ENCODE measurements around the gene NLE1. TPM values are rescaled to one million over a fixed set of nuclear protein-coding genes. Genes with fewer than 3 reads are reported as not detected.

Gene NLE1
- total RNA-seq, 1 experiment from 2014 or later, result 35.5 TPM

DNA sequence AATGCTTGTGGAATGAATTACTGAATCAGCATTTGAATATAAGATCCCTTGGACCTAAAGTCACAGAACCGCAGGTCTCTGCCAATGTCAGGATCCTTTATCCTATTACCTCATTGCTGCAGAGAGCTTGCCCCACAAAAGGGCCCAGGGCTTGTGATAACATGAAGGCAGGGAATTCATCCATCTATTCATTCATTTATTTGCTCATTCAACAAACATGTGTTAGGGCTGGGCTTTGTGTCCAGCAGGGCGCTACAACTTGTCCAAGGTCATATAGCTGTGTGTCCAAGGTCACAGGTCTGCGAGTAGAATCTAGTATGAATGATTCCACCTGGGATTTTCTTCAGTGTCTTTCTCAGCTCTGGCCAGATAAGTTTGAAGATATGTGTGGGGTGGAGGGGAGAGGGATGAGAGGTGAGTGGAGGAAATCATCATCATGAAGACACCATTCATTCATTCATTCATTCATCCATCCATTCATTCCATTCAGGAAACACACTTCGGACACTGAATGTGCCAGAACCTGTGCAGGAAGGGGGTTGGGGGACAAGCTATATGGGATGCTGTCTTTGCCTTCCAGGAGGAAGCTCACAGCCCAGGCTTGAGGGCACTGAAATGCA is 4.2 kb upstream of the NLE1 start:
- TF ChIP-seq POLR2AphosphoS5 (IDR thresholded peaks at IDR 0.05; ENCODE audit: low read depth, low read length) (no peak), SIN3A (IDR thresholded peaks at IDR 0.05; ENCODE audit: borderline replicate concordance, insufficient read depth, low read depth, low read length) (no peak), TCF7L2 (IDR thresholded peaks at IDR 0.05; ENCODE audit: low read depth, low read length) (no peak)
- TF ChIP-seq, protein P1, sequence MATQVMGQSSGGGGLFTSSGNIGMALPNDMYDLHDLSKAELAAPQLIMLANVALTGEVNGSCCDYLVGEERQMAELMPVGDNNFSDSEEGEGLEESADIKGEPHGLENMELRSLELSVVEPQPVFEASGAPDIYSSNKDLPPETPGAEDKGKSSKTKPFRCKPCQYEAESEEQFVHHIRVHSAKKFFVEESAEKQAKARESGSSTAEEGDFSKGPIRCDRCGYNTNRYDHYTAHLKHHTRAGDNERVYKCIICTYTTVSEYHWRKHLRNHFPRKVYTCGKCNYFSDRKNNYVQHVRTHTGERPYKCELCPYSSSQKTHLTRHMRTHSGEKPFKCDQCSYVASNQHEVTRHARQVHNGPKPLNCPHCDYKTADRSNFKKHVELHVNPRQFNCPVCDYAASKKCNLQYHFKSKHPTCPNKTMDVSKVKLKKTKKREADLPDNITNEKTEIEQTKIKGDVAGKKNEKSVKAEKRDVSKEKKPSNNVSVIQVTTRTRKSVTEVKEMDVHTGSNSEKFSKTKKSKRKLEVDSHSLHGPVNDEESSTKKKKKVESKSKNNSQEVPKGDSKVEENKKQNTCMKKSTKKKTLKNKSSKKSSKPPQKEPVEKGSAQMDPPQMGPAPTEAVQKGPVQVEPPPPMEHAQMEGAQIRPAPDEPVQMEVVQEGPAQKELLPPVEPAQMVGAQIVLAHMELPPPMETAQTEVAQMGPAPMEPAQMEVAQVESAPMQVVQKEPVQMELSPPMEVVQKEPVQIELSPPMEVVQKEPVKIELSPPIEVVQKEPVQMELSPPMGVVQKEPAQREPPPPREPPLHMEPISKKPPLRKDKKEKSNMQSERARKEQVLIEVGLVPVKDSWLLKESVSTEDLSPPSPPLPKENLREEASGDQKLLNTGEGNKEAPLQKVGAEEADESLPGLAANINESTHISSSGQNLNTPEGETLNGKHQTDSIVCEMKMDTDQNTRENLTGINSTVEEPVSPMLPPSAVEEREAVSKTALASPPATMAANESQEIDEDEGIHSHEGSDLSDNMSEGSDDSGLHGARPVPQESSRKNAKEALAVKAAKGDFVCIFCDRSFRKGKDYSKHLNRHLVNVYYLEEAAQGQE (IDR thresholded peaks at IDR 0.05; ENCODE audit: insufficient read depth in 1 of 2, low read depth in 2 of 2, low read length in 1 of 2), result no peak
- TF ChIP-seq, protein P2, sequence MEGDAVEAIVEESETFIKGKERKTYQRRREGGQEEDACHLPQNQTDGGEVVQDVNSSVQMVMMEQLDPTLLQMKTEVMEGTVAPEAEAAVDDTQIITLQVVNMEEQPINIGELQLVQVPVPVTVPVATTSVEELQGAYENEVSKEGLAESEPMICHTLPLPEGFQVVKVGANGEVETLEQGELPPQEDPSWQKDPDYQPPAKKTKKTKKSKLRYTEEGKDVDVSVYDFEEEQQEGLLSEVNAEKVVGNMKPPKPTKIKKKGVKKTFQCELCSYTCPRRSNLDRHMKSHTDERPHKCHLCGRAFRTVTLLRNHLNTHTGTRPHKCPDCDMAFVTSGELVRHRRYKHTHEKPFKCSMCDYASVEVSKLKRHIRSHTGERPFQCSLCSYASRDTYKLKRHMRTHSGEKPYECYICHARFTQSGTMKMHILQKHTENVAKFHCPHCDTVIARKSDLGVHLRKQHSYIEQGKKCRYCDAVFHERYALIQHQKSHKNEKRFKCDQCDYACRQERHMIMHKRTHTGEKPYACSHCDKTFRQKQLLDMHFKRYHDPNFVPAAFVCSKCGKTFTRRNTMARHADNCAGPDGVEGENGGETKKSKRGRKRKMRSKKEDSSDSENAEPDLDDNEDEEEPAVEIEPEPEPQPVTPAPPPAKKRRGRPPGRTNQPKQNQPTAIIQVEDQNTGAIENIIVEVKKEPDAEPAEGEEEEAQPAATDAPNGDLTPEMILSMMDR (IDR thresholded peaks at IDR 0.05), result no peak
- ATAC-seq (no peak), DNase-seq (ENCODE audit: low read depth, low spot score) (no peak)
- H3K27me3 ChIP-seq (ENCODE audit: control insufficient read depth, insufficient read depth, low read length), result no peaks in the 10 kb centered on the region
- in situ Hi-C loops (cut with HindIII; ENCODE audit: low pct_unique_long_range_greater_than_20kb, low sequenced_read_pairs) (no loop called here), intact Hi-C loops (cut with micrococcal nuclease; ENCODE audit: unreplicated experiment) (no loop called here)
- H3K9me3 ChIP-seq (ENCODE audit: control insufficient read depth, insufficient read depth, low read depth, low read length), result no peaks in the 10 kb centered on the region
- no peak overlapping the region for H3K27ac ChIP-seq (ENCODE audit: low read length)
- no peaks in the 10 kb centered on the region for H3K4me1 ChIP-seq (ENCODE audit: control insufficient read depth, insufficient read depth, low read length)
- BruUV-seq (replicated peaks), result no TSS peak
- POLR2A ChIA-PET, result no interaction called here
- H3K36me3 ChIP-seq (ENCODE audit: control insufficient read depth, insufficient read depth, low read length), result no peaks in the 10 kb centered on the region
- no peak overlapping the region for H3K4me3 ChIP-seq (ENCODE audit: low read depth in 2 of 2, low read length in 2 of 2)
- CTCF ChIA-PET, result no interaction called here

DNA sequence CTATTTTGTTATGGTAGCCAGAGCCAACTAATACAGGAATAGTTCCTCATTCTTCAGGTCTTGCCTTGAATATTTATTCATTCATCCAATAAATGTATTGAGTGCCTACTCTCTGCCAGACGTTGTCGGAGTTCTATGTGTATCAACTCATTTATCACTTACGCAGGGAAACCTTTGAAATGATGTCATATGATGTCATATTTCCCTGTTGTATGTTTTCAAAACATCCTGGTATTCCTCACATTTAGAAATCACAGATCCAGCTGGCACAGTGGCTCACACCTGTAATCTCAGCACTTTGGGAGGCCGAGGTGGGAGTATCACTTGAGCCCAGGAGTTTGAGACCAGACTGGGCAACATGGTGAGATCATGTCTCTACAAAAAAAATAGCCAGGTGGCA is 2.7 kb upstream of the NLE1 start:
- TF ChIP-seq TCF7L2 (IDR thresholded peaks at IDR 0.05; ENCODE audit: low read depth, low read length), result no peak
- TF ChIP-seq, protein P2 (IDR thresholded peaks at IDR 0.05), result no peak
- no peak for TF ChIP-seq SIN3A (IDR thresholded peaks at IDR 0.05; ENCODE audit: borderline replicate concordance, insufficient read depth, low read depth, low read length)
- no peak for TF ChIP-seq POLR2AphosphoS5 (IDR thresholded peaks at IDR 0.05; ENCODE audit: low read depth, low read length)
- no peaks in the 10 kb centered on the region for H3K27me3 ChIP-seq (ENCODE audit: control insufficient read depth, insufficient read depth, low read length)
- ChIA-PET POLR2A (no interaction called here), CTCF (no interaction called here)
- H3K9me3 ChIP-seq (ENCODE audit: control insufficient read depth, insufficient read depth, low read depth, low read length), result no peaks in the 10 kb centered on the region
- intact Hi-C loops (cut with micrococcal nuclease; ENCODE audit: unreplicated experiment), result no loop called here
- H3K4me1 ChIP-seq (ENCODE audit: control insufficient read depth, insufficient read depth, low read length), result peaks cover 4% of the 10 kb centered on the region; the same call in 1 of the 2 replicates
- BruUV-seq (replicated peaks), result no TSS peak
- H3K27ac ChIP-seq (ENCODE audit: low read length), result no peak overlapping the region
- DNase-seq (ENCODE audit: low read depth, low spot score) (no peak), ATAC-seq (no peak)
- no peaks in the 10 kb centered on the region for H3K36me3 ChIP-seq (ENCODE audit: control insufficient read depth, insufficient read depth, low read length)
- H3K4me3 ChIP-seq (ENCODE audit: low read depth in 2 of 2, low read length in 2 of 2), result no peak overlapping the region
- in situ Hi-C loops (cut with HindIII; ENCODE audit: low pct_unique_long_range_greater_than_20kb, low sequenced_read_pairs), result no loop called here
